Smooth muscle cell (in vitro differentiated cells): ENCODE measurements around the gene ERCC3. TPM values are rescaled to one million over a fixed set of nuclear protein-coding genes. Genes with fewer than 3 reads are reported as not detected.

ENCODE experiments used
- DNase-seq: peaks from one replicate; lab custom pipeline; 2025; ENCODE audit not compliant: unreplicated experiment; lab: John Stamatoyannopoulos, UW
- H2AFZ ChIP-seq: fragments of 200-600 bp; sonication (generic); 2 replicates; pipeline ENCODE4 v1.6.0; 2016; ENCODE audit warnings: antibody characterized with exemption, low read depth, mild to moderate bottlenecking
- H3F3A ChIP-seq: fragments of 200-600 bp; sonication (generic); 2 replicates; pipeline ENCODE4 v1.6.0; 2017; ENCODE audit warnings: antibody characterized with exemption, low read depth
- H3K27ac ChIP-seq: fragments of 200-600 bp; sonication (generic); 2 replicates; pipeline ENCODE4 v1.5.1; 2016; ENCODE audit warnings: low read depth, mild to moderate bottlenecking
- H3K27me3 ChIP-seq: fragments of 200-600 bp; sonication (generic); 2 replicates; pipeline ENCODE4 v1.6.1; 2016; ENCODE audit warnings: low read depth, mild to moderate bottlenecking
- H3K36me3 ChIP-seq: fragments of 200-600 bp; sonication (generic); 2 replicates; pipeline ENCODE4 v1.5.1; 2016; ENCODE audit warnings: low read depth
- H3K4me1 ChIP-seq: fragments of 200-600 bp; sonication (generic); 2 replicates; pipeline ENCODE4 v1.5.1; 2016; ENCODE audit warnings: low read depth
- H3K4me2 ChIP-seq: fragments of 200-600 bp; sonication (generic); 2 replicates; pipeline ENCODE4 v1.6.0; 2016; ENCODE audit warnings: mild to moderate bottlenecking
- H3K4me3 ChIP-seq: fragments of 200-600 bp; sonication (generic); 2 replicates; pipeline ENCODE4 v1.5.1; 2016; ENCODE audit warnings: mild to moderate bottlenecking
- H3K79me2 ChIP-seq: fragments of 200-600 bp; sonication (generic); 2 replicates; pipeline ENCODE4 v1.6.0; 2016; ENCODE audit warnings: low read depth, mild to moderate bottlenecking
- H3K9ac ChIP-seq: fragments of 200-600 bp; sonication (generic); 2 replicates; pipeline ENCODE4 v1.6.0; 2016; ENCODE audit warnings: low read depth
- H3K9me3 ChIP-seq: fragments of 200-600 bp; sonication (generic); replicated peaks from 2 replicates; pipeline ENCODE4 v1.5.1; 2016; ENCODE audit warnings: low read depth
- H4K20me1 ChIP-seq: fragments of 200-600 bp; sonication (generic); 2 replicates; pipeline ENCODE4 v1.6.0; 2016; ENCODE audit warnings: low read depth
- CTCF ChIP-seq: fragments of 200-600 bp; sonication (generic); IDR thresholded peaks from 2 replicates; pipeline ENCODE4 v1.5.1; 2017; ENCODE audit warnings: borderline replicate concordance, mild to moderate bottlenecking, antibody characterized with exemption; ENCODE audit not compliant: insufficient read depth, poor library complexity, severe bottlenecking
- WGBS: methylation state at CpG from one replicate; pipeline ENCODE4 v1.1.7; 2016; ENCODE audit warnings: low lambda C conversion rate; 5-methylcytosine and 5-hydroxymethylcytosine counted together
- polyA plus RNA-seq: library from polyadenylated mRNA; unstranded; fragments of >200 nt; fragmentation: Nextera tagmentation; extraction: Ambion mirVana; gene quantifications from 2 replicates; pipeline ENCODE4 v1.2.1, GENCODE V29; 2016
- total RNA-seq: library from RNA; depleted of rRNA; stranded (reverse); fragments of >200 nt; gene quantifications from 2 replicates; pipeline ENCODE4 v1.2.3, GENCODE V29; 2014

The ERCC3 gene
- total and polyA plus RNA-seq, 2 experiments from 2014 or later: 30.9 to 44.3 TPM

GRCh38 chr2:127283275-127283674 lies 10.7 kb downstream of the ERCC3 start:
- peaks cover 19% of the 10 kb centered on the region for H3K79me2 ChIP-seq
- no peak overlapping the region for H3K4me3 ChIP-seq
- no peak for TF ChIP-seq CTCF
- H3K4me1 ChIP-seq: no peaks in the 10 kb centered on the region
- 97% methylated on average over 2 of the region's 2 CpGs for WGBS
- H3K9ac ChIP-seq: no peak overlapping the region
- no peak overlapping the region for H3K27ac ChIP-seq
- H3K4me2 ChIP-seq: no peak overlapping the region
- no peaks in the 10 kb centered on the region for H3F3A ChIP-seq
- no peak for DNase-seq
- H4K20me1 ChIP-seq: peaks cover 20% of the 10 kb centered on the region
- H3K9me3 ChIP-seq: no peaks in the 10 kb centered on the region
- no peak overlapping the region for H2AFZ ChIP-seq
- peaks cover 42% of the 10 kb centered on the region for H3K36me3 ChIP-seq
- no peaks in the 10 kb centered on the region for H3K27me3 ChIP-seq

- no peaks in the 10 kb centered on the region for H3K9me3 ChIP-seq
- DNase-seq: no peak
- H3K36me3 ChIP-seq: peaks cover 37% of the 10 kb centered on the region
- no peak overlapping the region for H3K4me3 ChIP-seq
- 96% methylated on average over 2 of the region's 2 CpGs for WGBS
- no peaks in the 10 kb centered on the region for H3K4me1 ChIP-seq
- H4K20me1 ChIP-seq: peaks cover 20% of the 10 kb centered on the region
- no peak overlapping the region for H3K4me2 ChIP-seq
- no peaks in the 10 kb centered on the region for H3K27me3 ChIP-seq
- H3K9ac ChIP-seq: no peak overlapping the region
- TF ChIP-seq CTCF: no peak
- no peaks in the 10 kb centered on the region for H3F3A ChIP-seq
- no peak overlapping the region for H2AFZ ChIP-seq
- peaks cover 19% of the 10 kb centered on the region for H3K79me2 ChIP-seq
- H3K27ac ChIP-seq: no peak overlapping the region
These were observed 13.3 kb downstream of the ERCC3 start for GRCh38 chr2:127280693-127281092.

DNA sequence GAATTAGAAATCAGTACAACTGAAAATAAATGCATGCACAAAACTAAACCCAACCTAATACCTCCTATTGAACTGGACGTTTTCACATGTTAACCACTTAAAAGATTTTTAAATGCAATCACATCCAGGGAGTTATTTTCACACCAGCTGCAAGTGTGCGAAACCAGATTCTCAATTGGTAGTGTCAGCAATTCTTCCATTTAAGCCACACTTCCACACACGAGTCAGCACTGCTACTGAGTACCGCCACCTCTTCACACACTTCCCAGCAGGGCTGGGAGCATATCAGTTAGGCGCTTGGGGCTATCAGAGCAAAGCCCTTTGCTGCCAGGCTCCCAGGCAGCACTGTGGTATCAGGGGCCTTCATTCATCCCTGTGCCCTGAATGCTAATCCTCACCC lies 14.2 kb downstream of the ERCC3 start:
- Histone ChIP-seq H3K79me2 (peaks cover 13% of the 10 kb centered on the region), H3K4me3 (no peak overlapping the region), H3F3A (no peaks in the 10 kb centered on the region), H3K36me3 (peaks cover 32% of the 10 kb centered on the region), H3K4me2 (no peak overlapping the region), H3K9me3 (no peaks in the 10 kb centered on the region), H4K20me1 (peaks cover 20% of the 10 kb centered on the region), H3K4me1 (no peaks in the 10 kb centered on the region), H3K9ac (no peak overlapping the region), H3K27ac (no peak overlapping the region), H2AFZ (no peak overlapping the region), H3K27me3 (no peaks in the 10 kb centered on the region)
- 96% methylated on average over 5 of the region's 5 CpGs for WGBS
- no peak for DNase-seq
- TF ChIP-seq CTCF: no peak

DNA sequence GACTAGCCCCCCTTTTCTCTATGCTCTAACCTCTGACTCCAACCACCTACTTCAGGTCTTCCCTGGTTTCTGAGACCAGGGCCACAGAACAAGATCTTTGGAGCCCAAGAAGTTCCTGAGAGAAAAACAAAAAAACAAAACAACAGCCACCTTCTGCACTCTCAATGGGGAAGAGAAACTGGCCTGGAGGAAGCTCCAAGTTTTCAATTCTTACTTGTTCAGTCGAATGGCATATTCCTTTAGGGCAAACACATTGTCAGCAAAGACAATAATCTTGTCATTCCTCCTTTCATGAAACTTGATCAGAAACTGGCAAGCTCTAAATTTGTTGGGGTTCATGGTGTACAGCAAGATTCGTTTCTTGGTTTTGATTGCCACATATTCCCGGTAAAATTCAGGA lies 15.0 kb downstream of the ERCC3 start:
- no peaks in the 10 kb centered on the region for H3K27me3 ChIP-seq
- no peak overlapping the region for H3K4me2 ChIP-seq
- no peaks in the 10 kb centered on the region for H3K9me3 ChIP-seq
- no peak overlapping the region for H3K9ac ChIP-seq
- H3K27ac ChIP-seq: no peak overlapping the region
- no peak for TF ChIP-seq CTCF
- H3K79me2 ChIP-seq: peaks cover 8% of the 10 kb centered on the region
- no peaks in the 10 kb centered on the region for H3F3A ChIP-seq
- no peaks in the 10 kb centered on the region for H3K4me1 ChIP-seq
- no peak for DNase-seq
- 96% methylated on average over 3 of the region's 3 CpGs for WGBS
- H4K20me1 ChIP-seq: peaks cover 20% of the 10 kb centered on the region
- H3K4me3 ChIP-seq: no peak overlapping the region
- H2AFZ ChIP-seq: no peak overlapping the region
- H3K36me3 ChIP-seq: peaks cover 24% of the 10 kb centered on the region
